HS-5 (cell line): ENCODE results near the gene C1RL.
"Not testable (repeated sequence)": the region's sequence is repeated elsewhere in the genome, so short reads cannot be mapped to it uniquely, and the experiment has no call there.

ENCODE experiments used
- DNase-seq: peaks from one replicate; pipeline ENCODE4 v3.0.0-alpha.2; 2012; ENCODE audit warnings: low read depth

Gene C1RL

DNA sequence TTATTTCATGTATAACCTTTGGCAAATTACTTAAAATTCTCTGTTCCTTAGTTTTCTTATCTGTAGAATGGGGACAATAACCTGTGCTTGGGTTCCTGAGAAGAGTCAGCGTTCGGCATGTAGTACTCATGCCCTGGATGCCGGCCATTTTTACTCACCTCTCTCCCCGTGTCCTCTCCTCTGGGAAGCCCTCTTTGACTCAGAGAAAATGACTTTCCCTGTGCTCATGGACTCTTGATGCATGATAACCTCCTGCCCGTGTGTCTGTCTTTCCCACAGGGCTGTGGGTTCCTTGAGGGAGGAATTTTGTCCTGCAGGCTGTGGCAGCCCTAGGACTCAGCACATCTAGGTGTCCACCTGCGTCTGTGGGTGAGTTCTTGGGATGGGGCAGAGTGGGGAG lies 5.8 kb upstream of the C1RL start:
- DNase-seq: no peak

DNA sequence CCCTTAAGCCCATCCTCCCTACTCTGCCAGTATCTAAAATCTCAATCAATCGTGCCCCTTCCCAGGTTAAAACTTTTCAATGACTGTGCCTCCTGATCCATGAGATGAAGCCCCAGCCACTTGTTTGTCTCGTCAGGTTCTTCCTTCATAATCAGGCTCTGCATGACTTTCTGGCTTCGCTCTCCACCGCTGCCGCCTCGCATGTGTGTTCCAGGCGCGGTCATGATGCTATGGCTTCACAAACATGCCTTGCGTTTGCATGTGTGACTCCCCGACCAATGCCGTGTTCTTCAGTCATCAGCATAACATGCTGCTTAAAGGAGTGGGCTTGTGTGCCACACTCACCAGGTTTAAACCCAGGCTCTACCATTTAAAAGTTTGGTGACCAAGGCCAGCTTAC lies 5.0 kb upstream of the C1RL start:
- DNase-seq: no peak

DNA sequence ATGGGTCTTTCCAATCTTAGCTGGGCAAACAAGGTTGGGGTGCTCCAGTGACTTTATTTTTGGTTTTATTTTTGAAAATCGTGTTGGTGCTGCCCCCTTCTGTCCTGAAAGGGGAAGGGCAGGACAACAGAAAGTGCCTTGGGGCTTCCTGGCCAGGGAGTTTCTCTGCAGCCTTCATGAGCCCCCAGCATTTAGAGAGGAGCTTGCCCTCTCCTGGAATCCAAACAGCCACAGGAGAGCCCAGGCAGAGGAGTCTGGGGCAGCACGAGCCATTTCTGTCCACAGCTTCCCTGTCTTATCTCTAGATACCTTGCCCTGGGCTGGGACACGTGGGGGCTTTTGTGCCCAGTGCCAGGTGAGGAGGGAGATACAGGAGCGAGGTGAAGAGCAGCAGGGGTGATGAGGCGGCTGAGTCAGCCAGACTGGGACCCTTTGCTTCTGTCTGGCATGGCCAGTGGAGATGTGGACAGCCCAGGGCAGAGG lies 4.4 kb upstream of the C1RL start:
- DNase-seq: no peak

DNA sequence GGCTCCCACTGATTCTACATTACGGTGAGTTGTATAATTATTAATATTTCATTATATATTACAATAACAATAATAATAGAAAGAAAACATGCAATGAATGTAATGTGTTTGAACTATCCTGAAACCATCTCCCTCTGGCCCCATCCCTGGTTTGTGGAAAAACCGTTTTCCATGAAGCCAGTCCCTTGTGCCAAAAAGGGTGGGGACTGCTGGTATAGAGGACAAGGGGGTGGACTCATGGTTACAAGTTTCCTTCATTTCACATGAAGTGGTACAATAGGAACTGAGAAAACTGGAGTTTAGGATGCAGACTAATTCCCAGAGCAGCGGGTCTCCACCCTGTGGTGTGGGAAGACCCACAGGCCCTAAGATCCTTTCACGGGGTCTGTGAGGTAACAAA lies 3.0 kb upstream of the C1RL start:
- no peak for DNase-seq

DNA sequence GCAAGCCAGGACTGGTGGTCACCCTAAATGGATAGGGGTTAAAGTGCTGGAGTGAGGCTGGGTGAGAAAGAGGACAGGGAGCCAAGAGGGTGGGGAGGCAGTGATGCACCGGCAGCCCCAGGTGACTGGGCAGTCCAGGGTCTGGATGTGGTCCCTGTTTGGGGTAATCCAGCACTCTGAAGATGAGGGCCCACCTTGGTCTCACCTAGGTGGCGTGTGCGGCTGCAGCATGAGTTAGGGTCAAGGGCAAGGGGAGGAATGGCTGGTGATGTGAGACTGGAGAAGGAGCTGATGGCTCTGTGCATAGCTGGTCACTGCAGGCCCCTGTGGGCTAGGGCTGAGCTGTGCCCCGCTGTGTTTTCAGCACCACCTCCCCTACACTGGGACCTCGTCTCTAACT lies 1.6 kb upstream of the C1RL start:
- no peak for DNase-seq

DNA sequence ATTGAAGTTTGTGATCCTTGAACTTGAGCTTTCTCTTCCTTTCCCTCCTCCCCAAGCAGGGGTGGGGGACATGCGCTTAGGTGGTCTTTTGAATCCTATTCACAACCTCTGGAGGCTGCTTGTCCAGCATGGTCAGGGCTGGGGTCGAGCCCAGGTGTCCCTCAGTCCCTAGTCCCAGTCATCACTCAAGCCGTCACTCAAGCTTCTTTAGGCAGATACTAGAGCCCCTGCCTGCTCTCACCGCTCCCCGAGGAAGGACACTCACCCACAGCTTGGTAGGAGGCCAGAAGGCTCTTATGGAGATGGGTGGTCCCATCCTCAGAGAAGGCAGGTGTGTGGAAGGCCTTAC lies 532 bp upstream of the C1RL start:
- no peak for DNase-seq

DNA sequence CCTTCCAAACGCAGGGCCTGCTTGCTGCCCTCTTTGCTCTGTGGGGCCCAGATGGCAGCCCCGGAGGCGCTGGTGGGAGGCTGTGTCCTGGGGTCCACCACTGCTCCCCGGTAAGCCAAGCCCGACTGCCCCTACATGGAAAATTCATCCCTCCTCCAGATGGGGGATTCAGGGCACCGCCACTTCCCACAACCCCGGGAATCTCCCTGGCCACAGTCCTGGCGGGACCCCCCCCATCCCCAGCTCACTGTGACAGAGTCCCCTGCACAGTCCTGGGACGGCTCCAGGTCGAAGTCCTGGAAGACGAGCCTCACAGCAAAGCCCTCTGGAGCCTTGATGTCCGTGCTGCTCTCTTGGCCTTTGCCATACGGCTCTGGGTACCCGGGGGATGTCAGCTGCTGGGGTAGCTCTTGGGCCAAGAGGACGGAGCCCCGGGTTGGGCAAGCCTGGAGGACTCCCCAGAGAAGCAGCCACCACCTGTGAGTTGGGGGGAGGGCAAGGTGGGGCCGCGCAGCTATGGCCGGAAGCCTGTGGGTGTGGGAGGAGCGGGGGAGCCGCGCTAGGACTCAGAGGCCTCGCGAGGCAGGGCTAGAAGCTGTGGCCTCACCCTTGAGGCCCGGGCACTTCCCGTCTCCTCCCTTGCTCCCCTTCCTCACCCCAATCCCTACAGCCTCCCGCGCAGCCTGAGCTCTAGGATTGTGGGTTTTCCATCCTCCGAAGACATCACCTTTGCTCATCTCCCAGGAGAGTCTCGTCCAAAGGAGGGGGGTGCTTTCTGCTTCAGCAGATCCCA lies 815 bp downstream of the C1RL start:
- no peak for DNase-seq

DNA sequence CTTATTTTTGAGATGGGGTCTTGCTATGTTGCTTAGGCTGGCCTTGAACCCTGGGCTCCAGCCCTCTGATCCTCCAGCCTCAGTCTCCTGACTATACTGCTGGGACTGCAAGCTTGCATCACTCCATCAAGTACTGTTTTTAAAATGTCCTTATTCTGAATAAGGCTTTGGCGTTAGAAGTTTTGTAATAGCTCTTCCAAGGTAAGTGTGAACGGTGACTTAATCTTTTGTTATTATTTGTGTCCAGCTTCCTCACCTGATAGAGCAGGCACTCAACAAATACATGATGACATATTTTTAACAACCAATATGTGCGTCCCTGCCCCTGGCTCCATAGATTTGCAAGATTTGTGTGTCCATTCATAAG lies 1.4 kb downstream of the C1RL start:
- DNase-seq: no peak

DNA sequence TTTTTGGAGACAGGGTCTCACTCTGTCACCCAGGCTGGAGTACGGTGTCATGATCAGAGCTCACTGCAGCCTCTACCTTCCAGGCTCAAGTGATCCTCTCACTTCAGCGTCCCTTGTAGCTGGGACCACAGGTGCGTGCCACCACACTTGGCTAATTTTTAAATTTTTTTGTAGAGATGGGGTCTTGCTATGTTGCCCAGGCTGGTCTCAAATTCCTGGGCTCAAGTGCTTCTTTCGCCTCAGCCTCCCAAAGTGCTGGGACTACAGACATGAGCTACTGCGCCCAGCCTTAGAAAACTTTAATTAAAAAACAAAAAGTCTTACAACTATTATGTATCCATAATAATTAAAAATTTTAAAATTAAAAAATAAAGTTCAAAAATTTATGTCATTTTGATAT lies 1.8 kb downstream of the C1RL start:
- DNase-seq: not testable (repeated sequence)

DNA sequence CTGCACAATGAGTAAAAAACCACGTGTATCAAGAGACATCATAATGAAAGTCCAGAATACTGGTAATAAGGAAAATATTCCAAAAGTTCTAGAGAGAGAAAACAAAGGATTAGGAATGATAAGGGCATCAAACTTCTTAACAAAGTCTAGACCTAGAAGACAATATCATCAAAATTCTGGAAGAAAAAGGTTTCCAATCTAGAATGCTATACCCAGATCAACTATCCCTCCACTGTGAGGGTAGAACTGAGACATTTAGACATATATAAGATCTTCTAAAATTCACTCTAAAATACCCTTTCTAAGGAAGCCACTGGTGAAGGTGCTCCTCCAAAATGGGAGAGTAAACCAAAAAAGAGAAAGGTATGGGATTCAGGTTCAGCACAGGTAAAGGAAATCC lies 2.9 kb downstream of the C1RL start:
- no peak for DNase-seq

DNA sequence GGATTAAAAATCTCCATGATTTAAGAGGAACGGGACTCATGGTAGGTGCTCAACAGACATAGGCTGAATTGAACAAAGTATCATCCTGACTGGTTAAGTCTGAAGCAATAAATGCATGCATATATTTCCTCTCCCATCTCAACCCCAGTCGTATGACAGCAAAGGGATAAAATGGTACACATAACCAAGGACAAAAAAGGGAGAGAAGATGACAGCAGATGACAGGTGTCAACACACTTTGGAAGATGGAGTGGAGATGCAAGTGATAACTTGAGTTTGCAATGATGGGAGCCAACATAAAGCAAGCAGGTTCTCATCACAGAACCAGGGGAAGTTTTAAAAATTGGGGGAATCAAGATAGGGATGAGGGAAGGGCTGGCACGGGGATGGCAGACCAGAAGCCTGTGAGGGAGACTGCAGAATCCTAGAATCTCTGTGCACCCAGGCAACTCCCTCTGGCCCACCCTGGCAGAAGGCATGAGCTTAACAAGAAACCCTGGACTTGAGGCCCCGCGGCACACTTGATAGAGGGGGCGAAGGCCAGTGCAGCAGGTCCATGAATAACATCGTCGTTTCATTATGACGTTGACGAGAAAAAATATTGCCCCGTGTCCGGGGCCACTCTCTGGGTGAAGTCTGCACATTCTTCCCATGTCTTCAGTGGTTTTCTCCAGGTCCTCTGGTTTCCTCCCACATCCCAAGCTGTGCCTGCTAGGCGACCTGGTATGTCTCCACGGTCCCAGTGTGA lies 5.0 kb downstream of the C1RL start:
- no peak for DNase-seq

DNA sequence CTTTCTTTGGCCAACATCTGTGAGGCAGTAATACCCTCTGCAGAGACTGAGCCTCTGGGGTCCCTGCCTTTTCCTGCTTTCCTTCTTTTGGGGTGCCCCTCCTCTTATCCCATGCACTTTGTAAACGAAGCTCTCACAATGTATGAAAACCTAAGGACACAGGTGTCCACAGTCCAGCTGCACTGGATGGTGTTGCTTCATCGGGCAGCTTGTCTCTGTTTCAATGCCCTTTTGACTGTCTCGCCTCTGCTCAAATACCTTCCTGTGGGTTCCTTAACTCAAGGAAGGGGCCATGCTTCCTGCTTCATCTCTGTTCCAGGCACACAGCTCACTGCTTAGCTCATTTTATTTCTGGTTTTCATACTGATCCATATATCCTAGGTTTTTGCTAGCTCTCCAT lies 6.4 kb downstream of the C1RL start:
- no peak for DNase-seq

DNA sequence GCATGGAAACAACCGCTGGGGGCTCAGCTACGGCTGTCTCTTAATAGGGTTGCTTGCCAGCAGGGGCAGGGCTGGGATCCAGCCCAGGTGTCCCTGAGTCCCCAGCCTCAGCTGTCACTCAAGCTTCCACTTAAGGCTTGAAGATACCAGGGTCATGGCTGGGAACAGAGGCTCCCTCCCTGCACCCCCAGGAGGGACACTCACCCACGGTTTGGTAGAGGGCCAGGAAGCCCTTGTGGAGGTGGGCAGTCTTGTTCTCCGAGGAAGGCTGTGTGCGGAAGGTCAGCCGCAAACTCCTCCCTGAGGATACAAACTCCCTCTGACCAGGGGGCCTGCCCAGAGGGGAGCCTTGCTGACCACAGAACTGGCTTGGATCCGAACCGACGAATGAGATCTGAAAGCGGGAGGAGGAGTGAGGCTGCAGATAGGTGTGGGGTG lies 7.3 kb downstream of the C1RL start:
- DNase-seq: no peak

DNA sequence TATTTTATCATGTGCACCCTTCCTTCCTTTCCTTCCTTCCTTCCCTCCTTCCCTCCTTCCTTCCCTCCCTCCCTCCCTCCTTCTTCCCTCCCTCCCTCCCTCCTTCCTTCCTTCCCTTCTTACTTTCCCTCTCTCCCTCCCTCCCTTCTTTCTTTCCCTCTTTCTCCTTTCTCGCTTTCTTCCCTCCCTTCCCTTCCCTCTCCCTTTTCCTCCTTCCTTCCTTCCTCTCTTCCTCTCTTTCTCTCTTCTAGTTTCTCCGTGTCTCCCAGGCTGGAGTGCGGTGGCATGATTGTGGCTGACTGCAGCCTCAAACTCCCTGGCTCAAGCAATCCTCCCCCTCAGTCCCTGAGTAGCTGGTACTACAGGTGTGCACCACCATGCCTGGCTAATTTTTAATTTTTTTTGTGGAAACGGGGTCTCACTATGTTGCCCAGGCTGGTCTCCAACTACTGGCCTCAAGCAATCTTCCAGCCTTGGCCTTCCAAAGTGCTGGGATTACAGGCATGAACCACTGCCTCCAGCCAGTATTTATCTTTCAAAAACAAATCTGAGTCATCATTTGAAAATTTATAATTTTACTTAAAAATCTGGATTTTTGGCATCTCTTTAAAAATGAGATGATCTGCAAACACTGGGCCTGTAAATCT lies 7.8 kb downstream of the C1RL start:
- no peak for DNase-seq

DNA sequence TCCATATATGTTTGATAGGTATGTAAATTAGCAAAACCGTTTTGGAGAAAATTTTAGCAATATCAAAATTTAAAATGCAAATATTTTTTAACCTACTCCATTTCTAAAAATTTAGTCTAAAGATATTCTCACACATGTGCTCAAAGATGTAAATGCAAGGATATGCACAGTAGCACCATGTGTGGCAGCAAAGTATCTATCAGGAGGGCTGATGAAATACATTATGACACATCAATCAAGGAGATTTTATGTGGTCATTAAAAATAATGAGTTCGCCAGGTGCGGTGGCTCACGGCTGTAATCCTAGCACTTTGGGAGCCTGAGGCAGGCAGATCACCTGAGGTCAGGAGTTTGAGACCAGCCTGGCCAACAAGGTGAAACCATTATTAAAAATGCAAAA lies 8.8 kb downstream of the C1RL start:
- DNase-seq: no peak

DNA sequence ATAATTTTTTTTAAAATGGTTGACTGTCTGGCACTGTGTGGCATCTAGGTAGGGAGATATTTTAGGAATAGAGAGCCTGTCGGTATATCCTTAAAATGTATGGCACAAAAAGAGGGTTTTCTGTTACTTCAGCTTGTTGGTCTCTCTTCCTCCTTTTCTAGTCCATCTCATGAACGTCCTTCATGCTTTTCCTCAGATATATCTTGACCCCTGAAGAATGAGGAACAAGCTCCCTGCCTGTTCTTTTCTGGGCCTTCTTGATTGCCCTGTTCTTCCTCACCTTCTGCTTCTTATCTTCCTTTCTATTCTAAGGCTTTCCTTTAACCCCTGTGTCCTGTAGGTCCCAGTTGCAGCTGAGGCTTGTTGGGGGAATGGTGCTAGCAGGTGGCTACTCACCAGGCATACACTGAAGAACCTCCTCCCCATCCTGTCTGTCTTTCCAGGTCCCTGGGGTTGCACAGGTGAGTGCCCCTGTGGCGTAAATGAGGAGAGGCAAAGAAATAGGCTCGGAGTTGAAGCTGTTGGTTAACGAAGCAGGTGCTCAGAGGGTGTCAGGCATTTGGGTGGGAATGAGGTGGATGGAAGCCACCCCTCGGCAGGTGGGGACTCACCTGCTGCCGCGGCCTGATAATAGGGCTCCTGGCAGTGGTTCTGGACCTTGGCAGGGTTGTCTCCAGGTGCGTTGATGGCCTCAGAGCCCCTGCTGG lies 9.6 kb downstream of the C1RL start:
- DNase-seq: no peak

DNA sequence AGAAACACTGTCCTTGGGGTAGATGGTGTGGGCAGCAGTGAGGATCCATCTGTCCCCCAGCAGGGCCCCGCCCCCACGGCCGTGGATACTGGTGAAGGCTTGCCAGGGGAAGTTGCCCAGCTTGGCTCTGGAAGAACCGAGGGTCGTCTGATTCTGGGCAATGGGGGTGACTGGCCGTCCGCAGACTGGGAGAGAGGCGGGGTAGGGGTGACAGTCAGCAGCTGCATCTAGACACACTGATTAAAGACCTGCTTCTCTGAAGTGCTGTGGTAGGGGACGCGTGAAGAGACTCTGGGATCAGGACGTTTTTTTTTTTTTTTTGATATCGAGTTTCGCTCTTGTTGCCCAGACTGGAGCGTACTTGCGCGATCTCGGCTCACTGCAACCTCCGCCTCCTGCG lies 12.0 kb downstream of the C1RL start:
- no peak for DNase-seq

DNA sequence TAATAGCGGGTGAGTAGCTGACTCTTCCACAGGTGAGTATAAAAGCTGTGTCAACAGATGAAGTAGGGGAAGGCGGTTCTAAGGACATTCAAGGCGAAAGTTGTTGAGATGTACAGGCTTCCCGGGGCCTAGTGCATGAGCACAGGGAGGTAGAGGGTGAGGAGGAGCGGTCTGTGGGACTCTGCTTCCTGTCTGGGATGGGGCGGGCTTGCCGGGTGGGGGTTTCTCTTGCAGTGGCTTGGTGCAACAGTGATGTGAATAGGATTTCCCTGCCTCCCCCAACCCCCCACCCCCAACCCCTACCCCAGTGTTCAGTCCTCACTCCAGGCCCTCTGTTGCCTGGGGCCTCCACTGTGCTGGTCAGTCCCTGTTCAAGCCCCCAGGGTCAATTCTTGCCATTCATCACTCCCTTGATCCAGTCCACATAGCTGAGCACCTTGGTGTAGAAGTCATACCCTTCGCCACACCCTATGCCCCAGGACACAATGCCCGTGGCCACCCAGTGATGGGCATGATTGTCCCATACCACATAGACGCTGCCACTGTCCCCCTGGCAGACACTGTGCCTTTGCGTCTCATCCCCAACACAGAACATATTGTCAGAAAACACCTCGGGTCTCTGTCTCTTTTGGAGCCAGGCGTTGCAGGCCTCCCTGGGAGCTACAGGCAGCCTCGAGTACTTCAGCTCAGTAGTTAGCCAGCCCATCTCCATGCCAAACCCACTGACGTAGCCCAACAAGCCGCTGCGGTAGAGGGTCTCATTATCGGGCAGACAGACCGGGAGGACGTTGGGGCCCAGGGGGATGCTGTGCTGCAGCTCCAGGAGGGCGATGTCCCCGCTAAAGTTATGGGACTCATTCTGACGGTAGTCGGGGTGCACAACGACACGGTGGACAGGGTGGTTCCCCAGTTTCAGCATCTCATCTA lies 12.7 kb downstream of the C1RL start:
- DNase-seq: no peak

DNA sequence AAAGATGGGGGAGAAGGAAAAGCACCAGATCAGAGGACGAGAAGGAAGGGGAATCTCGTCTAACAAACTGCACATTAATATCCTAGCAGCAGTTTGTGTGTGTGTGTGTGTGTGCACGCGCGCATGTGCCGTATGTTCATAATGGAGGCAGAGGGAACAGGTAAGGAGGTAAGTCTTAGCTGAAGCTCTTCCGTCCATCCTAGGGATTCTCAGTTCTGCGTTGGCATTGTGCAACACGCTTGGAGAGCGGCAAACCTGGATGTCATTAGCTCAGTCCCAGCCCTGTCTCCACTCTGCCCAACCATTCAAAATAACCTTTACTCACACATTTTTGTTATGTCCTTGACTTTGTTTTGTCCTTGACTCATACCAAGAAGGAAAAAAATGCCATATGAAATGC lies 15.1 kb downstream of the C1RL start:
- DNase-seq: no peak

DNA sequence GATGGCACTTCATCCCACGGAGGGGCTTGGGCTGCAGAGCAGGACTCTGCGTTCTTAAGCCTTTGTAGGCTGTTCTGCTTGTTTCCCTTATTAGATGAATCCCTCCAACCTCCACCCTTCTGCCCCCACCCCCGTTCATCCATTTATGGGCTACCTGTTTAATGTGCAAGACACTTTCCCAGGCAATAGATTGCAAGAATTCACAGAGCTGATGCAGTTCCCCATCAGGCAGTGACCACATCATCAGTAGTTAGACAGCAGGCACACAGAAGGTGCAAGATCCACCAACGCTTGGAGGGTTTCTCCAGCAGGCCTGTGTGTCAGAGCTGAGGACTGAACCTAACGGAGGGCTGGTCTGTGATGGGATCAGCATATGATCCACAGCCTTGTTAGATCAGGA lies 15.5 kb downstream of the C1RL start:
- no peak for DNase-seq

DNA sequence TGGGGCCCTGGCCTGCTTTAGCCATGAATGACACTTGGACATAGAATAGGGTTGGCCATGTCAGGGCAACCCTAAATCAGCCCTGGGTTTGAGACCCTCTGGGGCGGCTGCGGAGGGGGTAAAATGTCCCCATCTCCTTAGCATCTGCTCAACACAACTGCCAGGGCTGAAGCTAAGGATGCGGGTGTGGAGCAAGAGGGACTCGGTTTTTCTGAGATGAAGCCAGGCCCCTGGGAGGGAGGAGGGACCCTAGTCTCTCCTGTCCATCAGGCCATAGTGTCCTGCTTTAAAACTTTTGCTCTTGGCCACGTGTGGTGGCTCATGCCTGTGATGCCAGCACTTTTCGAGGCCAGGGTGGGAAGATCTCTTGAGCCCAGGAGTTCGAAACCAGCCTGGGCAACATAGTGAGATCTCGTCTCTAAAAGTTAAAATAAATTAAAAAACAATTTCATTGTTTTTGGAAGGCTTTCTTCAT lies 16.0 kb downstream of the C1RL start:
- no peak for DNase-seq
